GM12801 (cell line): ENCODE results near the gene ZBTB12.

ENCODE experiments used
- TF ChIP-seq, protein P1 (sequence below): IDR thresholded peaks from one replicate; pipeline ENCODE4 v1.5.1; 2011; ENCODE audit warnings: control low read depth; ENCODE audit not compliant: insufficient read length; ENCODE audit errors: extremely low read depth

Gene ZBTB12

DNA sequence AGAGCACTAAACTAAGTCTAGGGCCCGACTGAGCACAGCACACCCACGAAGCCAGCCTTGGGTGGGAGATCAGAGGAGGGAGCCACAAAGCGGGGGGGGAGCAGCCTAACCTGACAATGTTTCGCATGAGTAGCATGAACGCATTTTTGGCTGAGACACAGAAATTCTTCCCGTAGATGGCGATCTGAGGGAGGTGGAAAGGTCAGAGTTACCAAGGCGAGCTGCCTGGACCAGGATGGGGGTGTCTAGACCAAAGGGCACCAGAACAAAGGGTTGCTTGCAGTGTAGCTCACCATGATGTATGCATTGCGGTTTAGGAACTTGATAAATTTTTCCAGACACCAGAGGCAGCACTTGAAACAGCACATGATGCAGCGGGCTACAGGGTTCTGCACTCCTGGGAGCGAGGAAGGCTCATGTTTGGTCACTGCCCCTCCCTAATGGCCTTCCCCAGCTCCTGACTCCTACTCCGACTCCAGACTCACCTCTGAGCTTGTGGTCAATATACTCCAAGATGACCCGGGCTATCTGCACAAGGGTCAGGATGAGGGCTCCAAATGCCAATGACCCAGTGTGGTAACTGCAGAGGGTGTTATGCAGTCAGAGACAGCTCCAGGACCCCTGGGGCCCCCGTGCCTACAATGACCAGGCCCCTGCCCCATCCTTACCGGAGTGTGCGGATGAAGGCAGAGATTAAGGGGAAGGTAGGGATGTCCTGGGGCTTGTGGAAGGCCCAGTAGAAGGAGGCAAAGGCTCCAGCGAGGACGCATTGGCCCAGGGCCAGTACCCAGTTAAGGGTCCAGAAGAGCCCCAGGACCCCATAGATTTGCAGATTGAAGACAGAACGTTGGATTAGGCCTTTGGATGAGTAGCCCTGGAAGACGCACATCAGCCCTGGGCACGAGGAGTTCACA, 36.4 kb downstream of the ZBTB12 start:
- TF ChIP-seq, protein P1, sequence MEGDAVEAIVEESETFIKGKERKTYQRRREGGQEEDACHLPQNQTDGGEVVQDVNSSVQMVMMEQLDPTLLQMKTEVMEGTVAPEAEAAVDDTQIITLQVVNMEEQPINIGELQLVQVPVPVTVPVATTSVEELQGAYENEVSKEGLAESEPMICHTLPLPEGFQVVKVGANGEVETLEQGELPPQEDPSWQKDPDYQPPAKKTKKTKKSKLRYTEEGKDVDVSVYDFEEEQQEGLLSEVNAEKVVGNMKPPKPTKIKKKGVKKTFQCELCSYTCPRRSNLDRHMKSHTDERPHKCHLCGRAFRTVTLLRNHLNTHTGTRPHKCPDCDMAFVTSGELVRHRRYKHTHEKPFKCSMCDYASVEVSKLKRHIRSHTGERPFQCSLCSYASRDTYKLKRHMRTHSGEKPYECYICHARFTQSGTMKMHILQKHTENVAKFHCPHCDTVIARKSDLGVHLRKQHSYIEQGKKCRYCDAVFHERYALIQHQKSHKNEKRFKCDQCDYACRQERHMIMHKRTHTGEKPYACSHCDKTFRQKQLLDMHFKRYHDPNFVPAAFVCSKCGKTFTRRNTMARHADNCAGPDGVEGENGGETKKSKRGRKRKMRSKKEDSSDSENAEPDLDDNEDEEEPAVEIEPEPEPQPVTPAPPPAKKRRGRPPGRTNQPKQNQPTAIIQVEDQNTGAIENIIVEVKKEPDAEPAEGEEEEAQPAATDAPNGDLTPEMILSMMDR: no peak

GRCh38 chr6:31864818-31865204, 37.1 kb downstream of the ZBTB12 start:
- TF ChIP-seq, protein P1: no peak

DNA sequence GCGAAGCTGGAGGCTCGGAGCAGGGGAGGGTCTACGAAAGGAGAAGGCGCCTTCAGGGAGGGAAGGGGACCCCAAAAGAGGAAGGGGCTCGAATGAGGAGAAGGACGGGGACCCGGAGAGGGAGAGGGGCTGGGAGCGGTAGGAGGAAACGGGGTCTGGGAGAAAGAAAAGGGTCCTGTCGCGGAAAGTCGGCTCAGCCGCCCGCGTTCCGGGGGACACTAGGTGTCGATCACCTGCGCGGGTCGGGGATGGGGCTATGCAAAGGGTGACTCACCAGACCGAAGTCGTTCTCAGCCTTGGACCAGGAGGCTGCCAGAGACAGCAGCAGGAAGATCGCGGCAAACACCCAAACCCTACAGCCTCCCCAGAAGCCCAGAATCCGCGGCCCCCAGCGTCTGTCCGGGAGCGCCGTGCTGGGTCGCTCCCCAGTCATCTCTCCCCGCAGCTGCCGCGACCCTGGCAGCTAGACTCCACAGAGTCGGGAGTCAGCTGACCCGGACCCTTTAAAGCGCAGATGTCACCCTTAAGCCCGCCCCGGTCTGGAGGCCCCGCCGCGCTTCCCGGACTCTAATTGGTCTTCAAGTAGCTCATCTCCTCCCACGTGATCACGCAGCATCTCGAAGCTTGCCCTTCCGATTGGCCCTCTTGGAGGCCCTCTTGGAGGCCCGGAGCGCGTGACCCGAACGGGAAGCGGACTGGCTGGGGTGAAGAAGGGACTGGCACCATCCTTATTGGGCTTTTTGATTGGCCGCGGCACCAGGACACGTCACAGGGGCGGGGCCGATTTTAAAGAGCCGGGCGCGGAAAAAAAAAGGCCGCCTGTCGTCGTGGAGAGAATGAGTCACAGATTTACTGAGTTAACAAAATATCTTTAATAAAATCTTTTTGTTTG, 39.3 kb downstream of the ZBTB12 start, which contains the start of gene NEU1:
Gene NEU1 (minus strand): TSS at position 478 of the 892 bp plus-strand sequence. CDS start 45 bp downstream, at position 433.
- TF ChIP-seq, protein P1: no peak

GRCh38 chr6:31861919-31862343, 40.0 kb downstream of the ZBTB12 start:
- TF ChIP-seq, protein P1: no peak

- TF ChIP-seq, protein P1: no peak
Measured at GRCh38 chr6:31861150-31861549, 40.7 kb downstream of the ZBTB12 start.

DNA sequence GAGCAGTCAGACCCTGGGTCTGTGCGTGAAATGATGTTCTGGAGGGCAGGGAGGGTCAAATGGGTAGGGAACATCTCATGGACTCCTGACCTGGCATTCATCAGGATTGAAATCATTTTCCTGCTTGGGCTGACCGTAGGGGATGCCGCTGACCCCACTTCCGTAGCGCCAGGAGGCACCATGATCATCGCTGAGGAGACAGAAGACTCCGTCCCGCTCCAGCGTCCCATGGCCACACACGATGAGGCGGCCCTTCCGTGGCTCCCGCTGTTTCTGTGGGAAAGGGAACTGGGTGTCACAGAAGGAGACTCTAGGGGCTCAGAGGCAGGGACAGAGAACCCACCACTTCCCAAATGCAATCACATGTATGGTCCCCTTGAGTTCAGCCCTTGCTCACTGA, 41.5 kb downstream of the ZBTB12 start:
- TF ChIP-seq, protein P1: no peak

GRCh38 chr6:31859923-31860322, 42.0 kb downstream of the ZBTB12 start:
- TF ChIP-seq, protein P1: no peak
